ENCODE results near the gene IGFALS. TPM values are rescaled to one million over a fixed set of nuclear protein-coding genes. Genes with fewer than 3 reads are reported as not detected.

The IGFALS gene
- total RNA-seq, 3 donors from 2014 or later (not counting 1 experiment from before 2014, with no cell fraction given) = 0.47 to 1.1 (median 0.70) TPM

DNA sequence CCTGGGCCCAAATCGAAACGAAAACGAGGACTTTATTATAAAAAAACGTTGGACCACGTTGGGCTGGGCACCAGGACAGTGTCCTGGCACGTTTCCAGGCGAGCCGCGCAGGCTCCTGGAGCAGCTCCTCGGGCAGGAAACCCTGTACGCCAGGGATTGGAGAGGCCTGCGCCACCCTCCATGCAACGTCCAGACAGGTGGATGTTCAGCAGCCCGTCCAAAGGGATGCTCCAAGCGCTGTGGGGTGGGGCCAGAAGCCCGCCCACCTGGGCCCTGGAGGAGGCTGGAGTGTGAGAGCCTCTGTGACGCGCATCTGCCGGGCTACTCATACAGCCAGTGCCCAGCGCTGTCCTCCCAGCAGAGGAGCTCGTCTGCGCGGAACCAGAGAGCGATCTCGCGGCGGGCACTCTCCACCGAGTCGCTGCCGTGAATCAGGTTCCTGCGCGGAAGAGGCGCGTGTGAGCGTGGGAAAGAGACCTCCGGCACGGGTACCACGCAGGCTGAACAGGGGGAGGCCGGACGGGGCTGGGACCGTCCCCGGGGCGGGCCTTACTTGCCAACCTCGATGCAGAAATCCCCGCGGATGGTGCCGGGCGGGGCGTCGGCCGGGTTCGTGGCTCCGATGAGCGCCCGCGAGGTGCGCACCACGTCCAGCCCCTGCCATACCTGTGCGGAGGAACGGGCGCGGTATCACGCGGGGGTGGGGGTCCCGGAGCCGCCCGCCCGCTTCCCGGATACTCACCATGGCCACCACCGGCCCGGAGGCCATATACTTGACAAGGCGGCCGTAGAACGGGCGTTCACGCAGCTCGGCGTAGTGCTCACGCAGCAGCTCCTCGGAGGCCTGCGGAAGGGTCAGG, 22.9 kb downstream of the IGFALS start:
- Histone ChIP-seq H3K4me3 (ENCODE audit: low read length) (peak overlapping the region; percentile 61), H3K4me1 (ENCODE audit: control insufficient read depth, insufficient read depth, low read length) (peaks cover 41% of the 10 kb centered on the region), H3K27me3 (ENCODE audit: control insufficient read depth, insufficient read depth, low read length) (no peaks in the 10 kb centered on the region), H3K9me3 (ENCODE audit: control insufficient read depth, insufficient read depth, low read length) (no peaks in the 10 kb centered on the region), H3K27ac (ENCODE audit: low read length) (peak overlapping the region; percentile 69), H3K36me3 (ENCODE audit: control insufficient read depth, insufficient read depth, low read length) (peaks cover 29% of the 10 kb centered on the region)
- H3K9me3 Mint-ChIP-seq = no peaks in the 10 kb centered on the region
- peaks cover 14 to 21% of the 10 kb centered on the region in 2 donors for H3K4me1 Mint-ChIP-seq
- DNase-seq (peak; percentile 53 to 79), ATAC-seq (peak; percentile 36 to 56 (median 50))
- H3K27me3 Mint-ChIP-seq (ENCODE audit: low read depth in 2 of 2) = no peaks in the 10 kb centered on the region
- intact Hi-C loops (cut with micrococcal nuclease) = loop anchor here (5.0 to 10.0 kb wide), 2 partner anchors 154 to 382 kb away; no protein-coding TSS in a partner anchor
- peak overlapping the region; percentile 73 for H3K4me3 Mint-ChIP-seq
- H3K36me3 Mint-ChIP-seq = no peaks in the 10 kb centered on the region
- no peak for TF ChIP-seq CTCF (IDR thresholded peaks at IDR 0.05)
- H3K27ac Mint-ChIP-seq = peak overlapping the region; percentile 67 to 70
- WGBS (ENCODE audit: insufficient coverage) = 26% methylated on average over 81 of the region's 81 CpGs

- peaks cover 33% of the 10 kb centered on the region for H3K36me3 ChIP-seq (ENCODE audit: control insufficient read depth, insufficient read depth, low read length)
Measured at GRCh38 chr16:1769402-1770300, 23.9 kb downstream of the IGFALS start.

DNA sequence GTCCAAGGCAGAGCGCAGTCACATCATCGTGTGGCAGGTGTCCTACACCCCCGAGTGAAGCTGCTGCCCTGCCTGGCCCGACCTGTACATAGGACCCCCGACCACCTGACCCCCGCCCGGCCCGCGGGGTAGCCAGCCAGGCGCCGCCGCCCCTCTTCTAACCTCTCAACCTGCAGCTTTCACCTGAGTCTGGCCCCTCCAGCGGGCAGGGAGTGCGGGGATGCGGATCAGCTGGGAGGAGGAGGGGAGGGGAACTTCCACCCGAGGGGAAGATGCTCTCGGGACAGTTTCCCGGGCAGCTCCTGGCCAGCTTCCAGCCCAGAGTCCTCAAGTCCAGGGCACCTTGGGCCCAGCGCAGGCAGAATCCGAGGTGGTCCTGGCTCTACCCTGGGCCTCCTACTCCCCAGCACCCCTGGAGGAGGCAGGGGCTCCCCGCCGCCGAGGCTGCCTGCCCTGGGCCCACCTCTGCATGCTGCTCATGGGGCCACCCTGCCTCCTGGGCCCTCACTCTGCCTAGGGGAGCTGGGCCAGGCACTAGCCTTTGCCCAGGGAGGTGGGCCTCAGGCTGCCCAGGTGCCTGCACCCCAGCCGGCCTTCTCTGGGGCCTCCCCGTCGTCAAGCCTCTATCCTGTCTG, 24.6 kb downstream of the IGFALS start:
- no peak for ATAC-seq
- Histone ChIP-seq H3K4me3 (ENCODE audit: low read length) (no peak overlapping the region), H3K27ac (ENCODE audit: low read length) (no peak overlapping the region), H3K4me1 (ENCODE audit: control insufficient read depth, insufficient read depth, low read length) (peaks cover 32% of the 10 kb centered on the region), H3K9me3 (ENCODE audit: control insufficient read depth, insufficient read depth, low read length) (no peaks in the 10 kb centered on the region), H3K27me3 (ENCODE audit: control insufficient read depth, insufficient read depth, low read length) (no peaks in the 10 kb centered on the region), H3K36me3 (ENCODE audit: control insufficient read depth, insufficient read depth, low read length) (peaks cover 37% of the 10 kb centered on the region)
- WGBS (ENCODE audit: insufficient coverage) = 93% methylated on average over 26 of the region's 26 CpGs
- Mint-ChIP-seq H3K27ac (peak overlapping the region in 1 of 2 donors; percentile 70), H3K4me3 (no peak overlapping the region), H3K4me1 (peaks cover 11 to 19% of the 10 kb centered on the region in 2 donors), H3K36me3 (no peaks in the 10 kb centered on the region), H3K27me3 (ENCODE audit: low read depth in 2 of 2) (no peaks in the 10 kb centered on the region), H3K9me3 (no peaks in the 10 kb centered on the region)
- no peak for TF ChIP-seq CTCF (IDR thresholded peaks at IDR 0.05)
- intact Hi-C loops (cut with micrococcal nuclease) = no loop called here
- DNase-seq = no peak

More at GRCh38 chr16:1769402-1770300, 23.9 kb downstream of the IGFALS start:
- Histone ChIP-seq H3K4me1 (ENCODE audit: control insufficient read depth, insufficient read depth, low read length) (peaks cover 40% of the 10 kb centered on the region), H3K27ac (ENCODE audit: low read length) (peak overlapping the region; percentile 69), H3K27me3 (ENCODE audit: control insufficient read depth, insufficient read depth, low read length) (no peaks in the 10 kb centered on the region), H3K9me3 (ENCODE audit: control insufficient read depth, insufficient read depth, low read length) (no peaks in the 10 kb centered on the region), H3K4me3 (ENCODE audit: low read length) (no peak overlapping the region)
- peak overlapping the region; percentile 67 to 70 for H3K27ac Mint-ChIP-seq
- TF ChIP-seq CTCF (IDR thresholded peaks at IDR 0.05) = no peak
- H3K36me3 Mint-ChIP-seq = no peaks in the 10 kb centered on the region
- H3K9me3 Mint-ChIP-seq = no peaks in the 10 kb centered on the region
- intact Hi-C loops (cut with micrococcal nuclease) = loop anchor here (5.0 to 10.0 kb wide), 2 partner anchors 155 to 383 kb away; no protein-coding TSS in a partner anchor
- ATAC-seq (no peak), DNase-seq (no peak)
- WGBS (ENCODE audit: insufficient coverage) = 95% methylated on average over 27 of the region's 27 CpGs
- peaks cover 14 to 21% of the 10 kb centered on the region in 2 donors for H3K4me1 Mint-ChIP-seq
- peak overlapping the region; percentile 73 for H3K4me3 Mint-ChIP-seq
- no peaks in the 10 kb centered on the region for H3K27me3 Mint-ChIP-seq (ENCODE audit: low read depth in 2 of 2)
